Stimulated activated naive CD4-positive, alpha-beta T cell treated with Interleukin-2 at 50 U/mL for 16 hours (primary cell): ENCODE results near the gene LBH.
A peak's percentile ranks its signal among the peaks of the same experiment; 100 is the strongest.

ENCODE experiments used
- DNase-seq: peaks from one replicate; lab custom pipeline; 2025; lab: John Stamatoyannopoulos, UW

LBH gene

DNA sequence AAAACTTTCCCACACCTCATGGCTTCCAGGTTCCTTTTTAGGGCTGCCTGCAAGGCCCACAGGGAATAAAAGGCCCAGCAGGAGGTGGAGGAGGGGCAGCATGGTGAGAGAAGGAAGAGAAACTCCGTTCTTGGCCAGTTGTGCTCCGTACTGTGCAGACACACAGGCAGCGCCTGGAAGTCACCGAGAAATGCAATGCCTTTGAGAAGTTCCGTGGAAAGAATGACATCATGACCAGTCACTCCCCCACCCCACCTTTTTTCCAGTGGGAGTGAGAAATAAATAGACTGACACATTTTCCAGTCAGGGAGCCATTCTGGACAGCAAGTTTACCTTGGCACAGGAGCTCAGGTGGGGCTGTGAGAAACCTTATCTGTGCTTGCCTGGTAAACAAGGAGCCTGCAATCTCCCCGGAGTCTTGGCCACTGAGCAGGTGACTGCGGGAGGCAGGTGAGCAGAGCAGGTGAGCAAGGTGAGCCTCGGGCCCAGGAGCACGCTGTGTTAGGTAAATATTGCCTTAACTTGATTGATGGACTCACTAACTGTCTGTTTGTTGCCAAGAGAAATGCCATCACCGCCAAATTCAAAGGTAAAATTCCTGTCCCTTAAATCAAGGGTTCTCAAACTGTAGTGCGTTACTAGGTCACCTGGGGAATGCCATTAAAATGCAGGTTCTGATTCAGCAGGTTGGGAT lies 13.5 kb upstream of the LBH start:
- DNase-seq: no peak

DNA sequence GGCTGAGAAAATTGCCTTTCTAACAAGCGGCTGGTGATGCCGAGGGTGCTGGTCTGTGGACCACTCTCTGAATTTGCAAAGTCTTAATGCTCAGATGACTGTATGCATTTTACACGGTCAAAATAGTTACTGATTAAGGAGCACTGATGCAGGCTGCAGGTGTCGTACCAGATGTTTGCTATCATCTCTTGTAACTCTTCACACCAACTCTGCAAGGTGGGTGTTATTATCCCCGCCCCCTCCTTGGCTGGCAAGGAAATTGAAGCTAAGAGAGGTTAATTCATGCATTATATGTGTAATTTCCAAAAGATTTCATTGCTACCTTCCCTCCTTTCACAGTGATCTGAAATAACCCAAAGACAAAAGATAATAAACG lies 13.0 kb upstream of the LBH start:
- DNase-seq: no peak

DNA sequence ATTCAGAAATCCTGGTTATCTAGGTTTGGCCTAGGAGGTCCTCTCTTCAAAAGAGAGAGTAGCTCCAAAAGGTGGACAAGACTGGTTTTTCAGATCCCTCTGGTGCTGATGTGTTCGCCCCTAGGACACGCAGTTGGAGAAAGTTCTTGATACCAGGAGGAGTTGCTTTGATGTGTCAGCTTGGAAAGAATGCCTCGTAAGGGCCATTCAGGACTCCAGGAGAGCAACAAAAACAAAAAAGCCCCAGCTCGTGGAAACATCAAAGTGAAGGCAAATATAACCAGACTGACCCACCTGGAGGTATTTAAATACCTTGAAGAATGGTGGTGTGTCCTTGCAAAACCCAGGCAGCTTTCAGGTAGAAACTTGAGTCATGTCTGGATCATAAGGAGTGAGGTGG lies 12.5 kb upstream of the LBH start:
- no peak for DNase-seq

GRCh38 chr2:30219886-30220875 lies 11.2 kb upstream of the LBH start:
- no peak for DNase-seq

DNA sequence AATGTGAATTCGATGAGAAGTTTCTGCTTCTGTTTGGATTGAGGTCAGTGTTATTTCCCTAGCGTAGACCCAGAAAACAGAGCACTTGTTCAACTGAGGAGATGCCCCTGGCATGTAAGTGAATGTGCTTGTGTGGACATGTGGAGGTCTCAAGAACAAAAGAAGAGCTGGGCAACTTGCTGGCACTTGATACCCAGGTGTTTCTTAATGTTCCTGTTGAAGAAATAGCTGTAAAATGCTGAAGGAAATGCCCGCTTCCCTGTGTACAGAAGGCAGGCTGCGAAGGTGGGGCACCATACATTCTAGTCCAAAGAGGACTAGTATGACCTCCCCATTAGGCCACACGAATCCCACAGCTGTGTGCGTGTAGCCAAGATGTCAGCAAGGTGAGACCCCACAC lies 9.8 kb upstream of the LBH start:
- no peak for DNase-seq

- no peak for DNase-seq
Measured at GRCh38 chr2:30222031-30222430, 9.3 kb upstream of the LBH start.

DNA sequence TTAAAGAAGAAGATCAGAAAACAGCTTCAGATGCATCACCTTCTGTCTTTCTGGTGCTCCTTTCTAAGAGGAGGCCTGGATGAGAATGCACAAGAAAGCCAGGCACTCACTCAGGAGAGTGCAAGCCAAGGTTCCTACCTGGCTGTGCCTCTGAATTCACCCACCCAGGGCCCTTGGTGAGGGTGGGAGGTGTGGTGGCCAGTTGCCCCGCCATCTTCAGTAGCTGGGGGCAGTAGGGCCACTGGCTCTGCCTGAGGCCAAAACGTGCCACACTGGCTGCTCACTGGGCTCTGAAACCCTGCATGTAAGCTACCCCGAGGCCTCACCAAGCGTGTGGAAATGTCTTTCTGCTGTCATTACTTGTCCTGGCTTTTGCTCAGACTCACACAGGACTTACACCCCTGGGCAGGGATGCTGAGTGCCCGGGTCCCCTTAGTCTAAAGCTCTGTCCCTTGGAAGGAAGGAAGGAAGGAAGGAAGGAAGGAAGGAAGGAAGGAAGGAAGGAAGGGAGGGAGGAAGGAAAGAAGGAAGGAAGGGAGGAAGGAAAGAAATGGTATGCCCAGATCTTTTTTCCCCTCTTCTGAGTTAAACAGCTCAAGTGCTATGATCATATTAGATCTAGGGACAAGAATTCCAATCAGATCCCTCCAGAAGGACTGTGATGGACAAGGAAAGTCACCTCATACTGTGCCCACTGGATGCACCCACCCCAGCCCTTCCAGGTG lies 8.5 kb upstream of the LBH start:
- DNase-seq: no peak

DNA sequence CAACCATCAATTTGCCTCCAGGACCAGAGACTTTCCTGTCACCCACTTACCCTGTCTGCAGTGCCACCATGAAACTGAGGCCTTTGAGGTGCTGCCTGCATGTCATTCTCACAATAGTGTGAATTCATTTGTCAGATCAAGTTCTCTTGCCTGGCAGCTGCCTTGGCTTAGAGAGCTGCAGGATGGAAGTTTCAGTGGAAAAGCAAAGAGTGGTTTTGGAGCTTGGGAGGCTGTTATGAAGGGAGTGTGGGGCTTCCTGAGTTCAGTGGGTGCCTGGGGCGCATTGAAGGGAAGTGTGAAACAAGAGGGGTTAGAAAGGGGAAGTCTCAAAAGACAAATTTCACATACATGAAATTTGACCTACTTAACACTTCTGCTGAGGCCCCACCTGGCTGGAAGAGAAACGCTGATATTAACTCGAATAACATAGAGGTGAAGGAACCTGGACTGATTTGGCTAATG lies 7.9 kb upstream of the LBH start:
- no peak for DNase-seq

DNA sequence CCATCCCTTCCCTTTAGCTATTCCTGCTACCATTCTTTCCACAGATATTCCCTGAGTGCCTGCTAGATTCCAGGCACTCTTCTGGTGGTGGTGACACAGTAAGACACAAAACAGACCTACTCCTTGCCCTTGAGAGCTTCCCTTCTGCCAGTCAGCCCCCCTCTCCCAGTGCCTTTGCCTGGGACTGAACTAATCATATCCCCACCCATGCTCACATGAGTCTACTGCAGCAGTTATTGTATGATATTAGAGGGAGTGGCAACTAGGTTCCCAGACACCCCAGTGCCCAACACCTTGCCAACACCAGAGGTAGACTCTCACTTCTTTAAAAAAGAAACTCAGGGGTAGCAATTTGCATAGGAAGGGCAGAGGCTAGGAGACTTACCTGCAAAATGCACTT lies 7.2 kb upstream of the LBH start:
- no peak for DNase-seq

DNA sequence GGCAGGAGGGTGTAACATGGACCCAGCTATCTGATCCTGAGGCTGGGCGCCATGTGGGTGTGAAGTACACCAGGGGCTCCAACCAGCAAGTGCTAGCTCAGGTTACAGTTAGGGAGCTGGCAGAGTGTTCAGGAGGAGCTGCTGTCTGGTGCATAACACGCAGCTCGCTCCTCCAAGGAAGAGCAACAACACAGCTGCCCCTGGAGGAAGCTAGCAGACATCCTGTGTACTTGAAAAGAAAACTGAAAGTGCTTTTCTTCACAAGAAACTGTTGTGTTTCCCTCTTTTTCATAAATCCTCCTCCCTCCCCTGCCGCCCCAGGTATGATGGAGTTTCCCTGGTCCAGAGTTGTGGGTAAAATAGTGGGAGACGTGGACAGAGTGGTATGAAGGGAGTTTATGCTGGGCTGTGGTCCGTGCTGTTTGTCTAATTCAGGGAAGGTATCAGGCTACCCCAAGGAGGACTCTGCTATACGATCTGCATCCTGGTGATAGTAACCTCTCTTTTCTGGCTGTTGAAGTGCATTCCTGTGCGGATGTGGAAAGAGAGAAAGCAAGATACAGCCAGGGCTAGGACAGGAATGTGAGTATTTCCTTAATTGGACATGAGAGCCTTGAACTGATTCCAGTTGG lies 6.1 kb upstream of the LBH start:
- DNase-seq: peak; percentile 32

DNA sequence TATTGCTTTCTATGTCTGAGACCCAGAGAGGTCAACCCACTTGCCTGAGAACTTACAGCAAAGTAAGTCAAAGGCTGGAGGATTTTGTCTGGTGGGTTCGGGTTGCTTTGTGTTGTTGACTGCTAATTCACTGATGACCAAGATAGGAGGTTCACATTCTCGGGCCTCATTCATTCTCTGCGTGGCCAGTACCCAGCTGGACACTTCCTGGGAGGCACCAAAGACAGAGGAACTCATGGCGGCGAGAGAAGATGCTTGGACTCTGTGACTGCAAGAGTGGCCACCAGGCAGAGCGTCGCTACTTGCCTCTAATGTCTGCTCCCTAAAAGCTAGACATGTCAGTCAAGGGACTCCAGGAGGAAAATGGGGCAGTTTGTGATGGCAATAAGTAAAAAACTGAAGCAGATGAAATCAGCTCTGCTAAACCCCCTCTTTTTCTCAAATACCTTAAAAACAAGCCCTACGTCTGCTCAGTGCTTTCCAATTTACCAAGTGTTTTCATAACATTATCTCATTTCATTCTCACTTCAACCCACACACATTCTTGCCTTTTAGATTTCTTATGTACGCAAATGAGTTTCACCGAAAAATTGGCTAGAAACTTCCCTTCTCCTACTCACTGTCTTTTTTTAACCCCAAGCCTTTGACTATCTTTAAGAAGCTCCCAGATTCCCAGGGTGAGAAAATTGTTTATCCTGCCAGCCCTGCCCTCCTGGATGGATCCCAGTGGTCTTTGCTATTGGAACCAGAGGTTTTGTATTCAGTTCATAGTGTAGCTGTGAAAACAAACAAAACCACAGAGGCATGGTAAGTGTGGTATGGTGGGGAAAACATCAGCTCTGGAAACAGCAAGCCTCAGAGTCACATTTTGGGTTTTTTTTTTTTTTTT lies 4.9 kb upstream of the LBH start:
- no peak for DNase-seq

DNA sequence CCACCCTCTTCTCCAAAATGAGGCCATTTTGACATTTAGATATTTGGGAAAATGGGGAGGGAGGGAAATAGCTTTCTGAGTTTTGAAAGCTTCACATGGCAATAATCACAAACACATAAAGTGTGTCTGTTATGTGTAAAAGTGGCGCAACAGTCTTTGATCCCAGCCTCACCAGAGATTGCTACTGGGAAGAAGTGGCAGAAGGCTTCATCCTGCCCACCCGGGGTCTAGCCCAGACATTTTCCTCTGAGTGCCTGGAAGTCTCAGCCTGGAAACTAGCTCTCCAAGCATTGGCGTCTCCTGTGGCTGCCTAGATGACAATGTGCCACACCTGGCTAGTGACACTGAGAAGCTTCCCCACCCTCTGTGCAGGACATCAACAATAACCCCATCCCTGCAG lies 1.7 kb upstream of the LBH start:
- DNase-seq: no peak

DNA sequence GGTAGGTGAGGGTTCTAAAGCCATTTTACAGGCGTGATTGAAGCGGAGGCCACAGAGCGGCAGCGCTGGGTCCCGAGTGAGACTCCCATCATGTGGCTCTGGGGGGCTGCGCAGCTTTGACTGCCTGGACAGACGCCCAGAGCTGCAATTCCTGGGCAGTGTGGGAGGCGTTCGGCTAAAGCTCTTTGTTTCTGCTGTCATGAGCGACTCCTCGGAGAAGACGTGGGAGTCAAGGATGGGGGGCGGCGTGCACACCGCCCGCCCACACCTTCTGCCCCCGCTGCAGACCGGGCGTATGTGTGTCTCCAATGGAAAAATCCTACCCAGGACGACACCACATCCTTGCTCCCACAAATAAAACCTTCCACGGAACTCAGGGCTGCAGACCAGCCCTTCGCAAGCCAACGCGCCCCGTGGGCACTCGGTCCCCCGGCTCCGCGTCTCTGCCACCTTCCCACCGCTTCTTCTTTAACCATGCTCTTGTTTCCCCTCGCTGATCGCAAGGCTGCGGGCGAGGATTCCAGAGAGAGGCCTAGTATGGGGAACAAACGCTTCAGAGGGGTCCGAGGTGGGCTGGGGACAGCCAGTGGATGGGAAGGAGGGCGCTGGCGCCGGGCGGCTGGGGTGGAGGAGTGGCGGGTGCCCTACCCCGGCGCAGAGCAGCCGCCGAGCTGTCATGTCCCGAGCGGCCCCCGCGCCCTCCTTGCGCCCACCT lies 680 bp upstream of the LBH start:
- DNase-seq: no peak

GRCh38 chr2:30231996-30232800 lies 864 bp downstream of the LBH start:
- peak; percentile 73 for DNase-seq

GRCh38 chr2:30232801-30233130 lies 1.4 kb downstream of the LBH start:
- peak; percentile 24 for DNase-seq

DNA sequence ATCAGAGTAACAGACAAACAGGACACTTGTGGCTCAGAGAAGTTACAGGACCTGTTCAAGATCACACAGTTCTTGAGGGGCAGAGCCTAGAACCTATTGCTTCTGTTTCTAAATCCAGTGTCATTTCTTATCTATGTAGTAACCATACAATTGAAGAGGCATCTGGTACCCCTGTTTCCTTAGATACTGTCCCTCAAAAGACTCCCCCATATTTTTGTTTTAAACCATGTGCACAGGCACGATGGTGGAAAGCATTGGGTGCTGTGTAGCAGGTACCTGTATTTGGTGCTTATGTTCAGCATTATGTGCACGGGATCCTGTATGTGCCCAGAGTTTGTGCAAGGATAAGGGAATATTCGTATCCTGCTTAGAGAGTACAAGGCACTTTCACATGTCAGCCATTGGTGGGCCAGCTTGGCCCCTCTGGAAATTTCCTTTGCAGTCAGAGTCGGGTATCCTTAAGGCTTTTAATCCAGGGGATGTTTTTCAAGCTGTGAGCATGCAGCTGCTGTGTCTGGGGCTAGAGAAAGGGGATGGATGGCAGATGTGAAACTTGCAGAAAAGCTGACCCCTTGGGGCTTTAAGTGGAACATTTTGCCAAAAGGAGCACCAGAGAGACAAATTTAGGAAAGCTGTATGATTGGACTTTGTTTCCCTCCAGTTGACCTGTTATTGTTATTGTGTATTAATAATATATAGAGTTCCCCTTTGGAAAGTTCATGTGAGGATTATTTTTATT lies 2.1 kb downstream of the LBH start:
- DNase-seq: no peak

DNA sequence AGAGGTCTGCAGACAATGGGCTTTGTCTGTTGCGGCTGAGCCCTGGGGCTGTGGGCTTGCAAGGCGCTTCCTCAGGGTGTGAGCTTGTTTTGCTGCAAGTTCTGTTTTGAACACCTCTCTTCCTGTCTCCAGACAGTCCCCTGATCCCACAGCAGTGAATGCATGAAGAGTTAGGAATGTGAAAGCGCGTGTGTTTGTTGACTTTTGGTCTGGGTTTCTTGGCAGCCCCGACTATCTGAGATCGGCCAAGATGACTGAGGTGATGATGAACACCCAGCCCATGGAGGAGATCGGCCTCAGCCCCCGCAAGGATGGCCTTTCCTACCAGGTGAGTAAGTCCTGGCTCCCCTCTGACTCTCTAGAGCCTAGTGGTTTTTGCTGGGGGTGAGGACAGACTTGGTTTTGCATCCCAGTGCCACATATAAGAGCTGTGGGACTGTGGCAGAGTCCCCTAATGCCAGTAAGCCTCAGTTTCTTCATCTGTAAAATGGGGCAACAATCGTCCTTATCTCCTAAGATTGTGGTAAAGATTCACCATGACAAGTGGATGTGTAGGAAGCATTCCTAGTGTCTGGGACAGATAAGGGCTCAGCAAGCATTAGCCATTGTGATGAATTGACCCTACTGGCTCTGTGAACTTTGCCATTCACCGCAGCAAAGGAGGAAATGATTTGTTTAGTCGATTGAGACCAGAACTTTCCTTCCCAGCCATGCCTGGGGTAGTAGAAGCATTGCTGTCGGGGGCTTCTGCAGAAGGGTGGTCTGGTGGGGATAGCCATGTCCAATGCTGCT lies 3.0 kb downstream of the LBH start:
- DNase-seq: peak; percentile 52

DNA sequence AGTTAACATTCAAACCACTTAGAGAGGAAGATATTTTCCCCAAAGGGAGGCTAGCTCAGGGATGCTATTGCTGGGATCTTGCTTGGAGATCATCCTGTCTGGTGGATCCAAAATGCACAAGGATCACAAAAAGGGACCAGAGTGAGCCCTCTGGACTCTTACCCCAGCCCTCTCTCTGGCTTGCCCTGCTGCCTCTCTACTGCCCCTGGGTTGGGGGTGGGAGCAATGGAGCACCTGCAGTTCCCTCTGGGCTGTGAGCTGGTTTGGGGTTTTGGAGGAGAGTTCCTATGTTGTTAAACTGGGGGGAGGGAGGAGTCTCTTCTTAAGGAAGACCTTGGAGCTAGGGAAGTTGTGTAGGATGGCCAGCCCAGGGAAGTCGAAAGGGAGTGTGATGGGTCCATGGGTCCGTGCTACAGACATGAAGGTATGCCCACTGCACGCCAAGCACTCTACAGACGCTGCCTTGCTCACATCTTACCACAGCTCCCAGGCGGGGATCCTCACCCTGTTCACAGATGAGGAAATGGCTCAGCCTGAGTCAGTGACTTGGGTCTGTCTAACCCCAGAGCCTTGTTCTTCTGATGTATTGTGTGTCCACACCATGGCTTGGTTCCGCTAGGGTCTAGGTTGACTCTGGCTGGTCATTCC lies 3.8 kb downstream of the LBH start:
- DNase-seq: peak; percentile 61
